ENCODE data around the gene LSAMP. TPM values are rescaled to one million over a fixed set of nuclear protein-coding genes. Genes with fewer than 3 reads are reported as not detected.

Gene LSAMP
- total and polyA plus RNA-seq, 9 of the 15 experiments (the other 6 are each of a cell fraction or from before 2014, with no cell fraction given), result 0.09 to 0.11 TPM; not detected in 7

GRCh38 chr3:115830764-115831395 lies 614.4 kb downstream of the LSAMP start:
- ATAC-seq, result no peak
- POLR2A ChIA-PET, result no interaction called here
- TF ChIP-seq UBTF (IDR thresholded peaks at IDR 0.05; ENCODE audit: borderline replicate concordance in 1 of 2, low read depth in 2 of 2, low read length in 2 of 2) (no peak), ETS2 (tag; IDR thresholded peaks at IDR 0.05; ENCODE audit: borderline replicate concordance, poor library complexity, severe bottlenecking) (no peak), EWSR1 (IDR thresholded peaks at IDR 0.05; ENCODE audit: borderline replicate concordance, low read depth, partially characterized antibody) (no peak), ZKSCAN8 (CRISPR knock-in tag; IDR thresholded peaks at IDR 0.05) (no peak), FOXJ3 (CRISPR knock-in tag; IDR thresholded peaks at IDR 0.05) (no peak), ZNF436 (CRISPR knock-in tag; IDR thresholded peaks at IDR 0.05) (no peak), ZNF518B (CRISPR knock-in tag; IDR thresholded peaks at IDR 0.05) (no peak), SOX6 (IDR thresholded peaks at IDR 0.05) (no peak), NFXL1 (CRISPR knock-in tag; IDR thresholded peaks at IDR 0.05) (no peak), ZNF263 (CRISPR knock-in tag; IDR thresholded peaks at IDR 0.05; ENCODE audit: borderline replicate concordance) (no peak), HNRNPLL (IDR thresholded peaks at IDR 0.05; ENCODE audit: low read depth, low read length, poor library complexity, severe bottlenecking) (no peak), RHOXF2B (CRISPR knock-in tag; conservative IDR thresholded peaks at IDR 0.05) (no peak), CHD1 (IDR thresholded peaks at IDR 0.05; ENCODE audit: low read length) (no peak), BRF1 (IDR thresholded peaks at IDR 0.05; ENCODE audit: borderline replicate concordance, extremely low read depth, insufficient read length) (no peak), SP2 (IDR thresholded peaks at IDR 0.05; ENCODE audit: extremely low read depth, low read depth, low read length, poor library complexity, severe bottlenecking) (no peak)

More at GRCh38 chr3:115830764-115831395, 614.4 kb downstream of the LSAMP start:
- in situ Hi-C loops (cut with MboI) (no loop called here), intact Hi-C loops (cut with micrococcal nuclease) (no loop called here)
- Histone ChIP-seq H3K9me1 (ENCODE audit: control insufficient read depth, insufficient read depth, low read length) (no peaks in the 10 kb centered on the region), H3K27me3 (ENCODE audit: control insufficient read depth in 2 of 2, insufficient read depth in 2 of 2, low read length in 2 of 2) (no peaks in the 10 kb centered on the region; a peak in 1 of 5 replicates), H3K4me1 (replicated peaks in 1 of 2; ENCODE audit: control insufficient read depth in 2 of 2, insufficient read depth in 2 of 2, low read length in 2 of 2) (no peaks in the 10 kb centered on the region), H4K20me1 (replicated peaks; ENCODE audit: control insufficient read depth, insufficient read depth, low read length) (no peaks in the 10 kb centered on the region), H3K4me2 (ENCODE audit: insufficient read depth, low read length) (no peak overlapping the region), H3K9ac (ENCODE audit: insufficient read depth in 1 of 2, low read depth in 2 of 2, low read length in 2 of 2) (no peak overlapping the region), H3K9me3 (replicated peaks; ENCODE audit: control insufficient read depth, insufficient read depth, low read depth, low read length) (no peaks in the 10 kb centered on the region), H3K27ac (ENCODE audit: extremely low read depth, low read depth, low read length) (no peak overlapping the region), H3K4me3 (no peak overlapping the region), H3K79me2 (ENCODE audit: control insufficient read depth, insufficient read depth, low read length) (no peaks in the 10 kb centered on the region), H2AFZ (ENCODE audit: low read depth, low read length) (no peak overlapping the region), H3K36me3 (ENCODE audit: control insufficient read depth, insufficient read depth, low read length) (no peaks in the 10 kb centered on the region)
- DNase-seq (ENCODE audit: extremely low read depth in 1 of 4, low spot score in 3 of 4) (no peak), FAIRE-seq (no peak)
- CTCF ChIA-PET (ENCODE audit: low intra/inter-chr PET ratio), result no interaction called here
- BruUV-seq (replicated peaks), result no TSS peak
- 2% methylated on average over 5 of the region's 6 CpGs for WGBS (ENCODE audit: insufficient coverage, low coverage, missing lambda C conversion rate)
